KBM-7 (cell line): Measurements from ENCODE around the gene KRT85.
A peak's percentile ranks its signal among the peaks of the same experiment; 100 is the strongest.

Experiments used
- DNase-seq: peaks from one replicate; pipeline ENCODE4 v3.0.0-alpha.2; 2015
- in situ Hi-C: fragments of 300-500 bp; cut with MboI; formaldehyde crosslinking; loops from 2 replicates; pipeline ENCODE4 v1.14.3; 2020; ENCODE audit warnings: low sequenced_read_pairs, low pct_unique_long_range_greater_than_20kb, mixed read lengths

KRT85 gene

DNA sequence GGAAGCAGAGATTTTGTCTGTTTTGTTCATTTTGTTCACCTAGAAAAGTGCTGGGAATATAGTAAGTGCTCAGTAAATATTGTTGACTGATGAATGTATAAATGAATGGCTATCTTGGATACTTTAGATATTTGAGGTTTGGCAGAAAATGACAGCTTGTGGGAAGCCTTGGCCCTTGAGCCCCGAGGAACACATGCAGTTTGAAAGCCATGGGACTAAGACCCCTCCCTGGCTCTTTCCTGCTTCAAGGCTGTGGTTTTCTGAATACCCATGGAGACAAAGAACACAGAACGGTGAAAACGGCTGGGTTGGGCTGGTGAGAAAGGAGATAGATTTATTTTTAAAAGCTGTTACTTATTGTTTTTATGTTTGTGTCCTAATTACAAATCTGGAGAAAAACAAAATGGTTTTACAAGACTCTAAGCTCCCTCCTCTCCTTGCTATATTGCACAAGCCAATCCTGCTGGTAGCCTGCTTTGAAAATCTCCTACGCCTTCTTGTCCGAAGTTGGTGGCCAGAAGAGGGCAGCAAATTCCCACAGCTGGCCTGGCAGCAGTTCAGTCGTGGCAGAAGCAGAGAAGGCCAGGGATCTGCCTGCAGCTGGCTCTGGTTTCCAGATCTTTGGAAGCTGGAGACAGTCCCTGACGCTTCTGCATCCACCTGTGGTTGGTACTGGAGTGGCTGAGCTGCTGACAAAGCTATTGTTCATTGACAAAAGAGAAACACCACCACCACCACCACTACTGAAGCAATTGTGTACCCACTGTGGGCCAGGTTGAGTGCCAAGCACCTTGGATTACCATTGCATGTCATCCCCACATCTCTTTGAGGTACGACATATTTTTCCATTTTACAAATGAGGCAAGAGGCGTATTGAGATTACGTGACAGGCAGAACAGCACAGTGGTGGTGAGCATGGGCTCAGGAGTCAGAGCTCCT is 5.2 kb upstream of the KRT85 start:
- in situ Hi-C loops: loop anchor here (10.0 kb wide), 1 partner anchor 502 kb away; no protein-coding TSS in a partner anchor

DNA sequence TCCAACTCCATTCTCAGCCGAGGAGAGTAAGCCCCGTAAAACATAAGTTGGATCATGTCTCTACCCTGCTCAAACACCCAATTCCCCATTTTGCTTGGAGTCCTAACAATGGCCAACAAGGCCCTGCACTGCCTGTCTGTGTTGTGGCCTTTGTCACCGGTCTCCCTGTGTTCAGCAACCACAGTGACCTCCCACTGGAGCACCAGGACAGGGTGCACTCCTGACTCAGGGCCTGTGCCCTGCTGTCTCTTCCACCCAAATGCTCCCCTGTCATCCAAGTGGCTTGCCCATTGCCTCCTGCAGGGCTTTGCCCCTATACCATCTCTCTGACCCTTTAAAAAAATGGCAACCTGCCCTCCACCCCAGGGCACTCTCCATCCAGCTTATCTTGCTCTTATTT is 4.4 kb upstream of the KRT85 start:
- no peak for DNase-seq
- in situ Hi-C loops: loop anchor here (10.0 kb wide), 1 partner anchor 503 kb away; no protein-coding TSS in a partner anchor

More for the DNA sequence above, 5.2 kb upstream of the KRT85 start:
- DNase-seq: peak; percentile 72

DNA sequence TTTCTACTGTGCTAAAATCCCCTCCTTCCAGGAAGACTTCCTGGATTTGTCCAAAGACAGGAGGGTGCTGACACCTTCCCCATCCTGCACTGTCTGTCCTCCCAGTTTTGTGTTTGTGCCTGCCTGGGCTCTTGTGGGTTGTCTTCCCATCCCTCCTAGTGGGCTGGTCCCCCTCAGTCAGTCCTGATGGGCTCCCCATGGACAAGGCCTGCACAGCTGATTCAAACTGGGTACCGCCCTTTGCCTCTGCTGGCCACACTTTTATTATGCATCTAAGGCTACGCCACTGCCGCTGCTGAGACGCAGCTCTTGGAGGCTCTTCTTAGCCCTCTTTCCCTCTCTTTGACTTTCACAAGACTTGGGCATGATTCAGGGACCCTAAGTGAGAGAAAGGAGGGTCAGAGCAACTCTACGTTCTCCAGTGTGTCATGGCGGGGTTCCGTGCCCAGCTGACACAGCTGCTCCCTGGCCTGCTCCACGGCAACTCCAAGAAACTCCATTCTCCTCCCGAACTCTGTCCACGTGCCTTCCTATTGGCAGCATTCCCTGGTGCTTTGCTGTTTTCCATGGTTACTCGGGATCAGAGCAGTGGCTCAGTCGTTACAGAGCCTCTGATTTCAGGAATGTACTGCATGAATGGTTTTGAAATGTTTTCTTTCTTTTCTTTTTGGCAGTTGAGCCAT is 3.8 kb upstream of the KRT85 start:
- no peak for DNase-seq

DNA sequence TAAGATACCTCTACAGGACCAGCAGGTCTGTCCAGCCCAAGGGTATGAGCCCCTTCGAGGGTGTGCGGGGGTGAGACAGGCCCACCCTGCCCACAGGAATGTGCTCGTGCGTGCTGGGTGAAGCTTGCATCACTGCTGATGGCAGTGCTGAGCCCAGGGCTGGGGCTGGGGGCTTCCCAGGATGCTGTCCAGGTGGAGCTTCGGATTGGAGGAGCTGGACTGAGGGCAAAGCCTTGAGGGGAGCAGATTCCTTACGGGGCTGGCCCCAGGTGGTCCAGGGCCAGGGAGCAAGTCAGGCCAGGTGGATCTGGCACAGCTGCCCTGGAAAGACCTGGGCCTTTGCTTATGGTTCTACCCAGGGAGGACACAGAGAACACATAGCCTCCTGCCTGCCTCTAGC is 2.5 kb upstream of the KRT85 start:
- in situ Hi-C loops: loop anchor here (10.0 kb wide), 1 partner anchor 505 kb away; no protein-coding TSS in a partner anchor

More for the DNA sequence above, 3.8 kb upstream of the KRT85 start:
- in situ Hi-C loops: loop anchor here (10.0 kb wide), 1 partner anchor 504 kb away; no protein-coding TSS in a partner anchor

DNA sequence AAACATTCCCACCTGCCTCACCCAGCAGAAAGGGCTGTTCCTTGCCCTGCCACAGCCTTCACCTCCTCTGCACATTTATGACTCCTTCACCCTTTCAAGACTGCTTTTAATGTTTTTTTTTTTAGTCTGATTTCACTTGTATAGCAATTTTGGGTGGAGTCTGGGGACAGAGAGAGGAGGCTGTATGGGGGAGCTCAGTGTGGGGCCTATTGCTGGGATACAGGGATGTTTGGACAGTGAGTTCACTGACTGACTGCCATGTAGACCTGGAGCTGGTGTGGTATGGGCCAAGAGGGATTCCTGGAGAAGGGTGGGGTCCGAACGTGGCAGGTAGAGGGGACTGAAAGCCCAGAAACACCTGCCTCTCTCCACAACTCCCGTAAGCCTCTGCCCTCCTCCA is 1.9 kb upstream of the KRT85 start:
- no peak for DNase-seq
- in situ Hi-C loops: no loop called here

More for the DNA sequence above, 2.5 kb upstream of the KRT85 start:
- DNase-seq: no peak

- DNase-seq: no peak
- in situ Hi-C loops: no loop called here
Observed at GRCh38 chr12:52368508-52368907, 1.2 kb upstream of the KRT85 start.

DNA sequence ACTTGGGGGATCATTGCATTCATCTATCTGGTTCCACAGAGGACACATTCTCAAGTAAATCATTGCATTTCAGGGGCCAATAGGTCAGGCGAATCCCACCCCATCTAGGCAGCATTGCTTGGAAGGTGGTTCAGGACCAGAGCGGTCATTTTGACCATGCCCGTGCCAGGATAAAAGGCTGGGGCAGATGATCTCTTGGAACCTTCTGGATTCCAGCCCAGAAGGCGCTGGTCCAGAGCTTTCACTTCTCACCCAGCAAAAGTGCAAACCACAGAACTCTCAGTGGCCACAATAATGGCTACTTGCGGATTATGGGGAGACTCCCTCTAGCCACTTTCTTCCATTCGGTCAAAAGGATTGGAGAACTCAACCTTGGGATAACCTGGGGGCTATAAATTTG is 595 bp upstream of the KRT85 start:
- DNase-seq: no peak
- in situ Hi-C loops: no loop called here

DNA sequence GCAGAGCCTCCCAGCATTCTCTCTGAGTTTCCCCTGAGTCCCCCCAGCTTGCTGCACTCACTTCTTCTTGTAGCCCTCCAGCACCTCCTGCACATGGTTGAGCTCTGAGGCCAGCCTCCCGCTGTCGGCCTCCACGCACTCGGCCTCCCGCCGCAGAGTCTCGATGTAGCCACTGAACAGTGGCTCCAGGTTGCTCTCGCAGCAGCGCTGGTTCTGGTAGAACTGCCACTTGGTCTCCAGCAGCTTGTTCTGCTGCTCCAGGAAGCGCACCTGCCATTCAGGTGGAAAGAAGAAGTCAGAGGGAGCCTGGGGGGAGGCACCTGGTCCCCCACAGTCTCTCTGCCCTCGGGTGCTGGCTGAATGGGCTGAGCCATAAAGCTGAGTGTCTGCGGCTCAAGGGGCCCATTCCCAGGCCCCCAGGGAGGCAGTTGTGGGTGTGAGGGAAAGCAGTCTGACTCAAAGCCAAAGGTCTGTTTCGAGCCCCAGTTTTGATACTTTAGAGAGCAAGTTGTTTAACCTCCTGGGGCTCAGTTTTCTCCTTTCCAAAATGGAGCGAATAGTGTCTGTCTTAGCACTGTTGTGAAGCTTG is 2.3 kb downstream of the KRT85 start:
- DNase-seq: no peak
- in situ Hi-C loops: no loop called here

DNA sequence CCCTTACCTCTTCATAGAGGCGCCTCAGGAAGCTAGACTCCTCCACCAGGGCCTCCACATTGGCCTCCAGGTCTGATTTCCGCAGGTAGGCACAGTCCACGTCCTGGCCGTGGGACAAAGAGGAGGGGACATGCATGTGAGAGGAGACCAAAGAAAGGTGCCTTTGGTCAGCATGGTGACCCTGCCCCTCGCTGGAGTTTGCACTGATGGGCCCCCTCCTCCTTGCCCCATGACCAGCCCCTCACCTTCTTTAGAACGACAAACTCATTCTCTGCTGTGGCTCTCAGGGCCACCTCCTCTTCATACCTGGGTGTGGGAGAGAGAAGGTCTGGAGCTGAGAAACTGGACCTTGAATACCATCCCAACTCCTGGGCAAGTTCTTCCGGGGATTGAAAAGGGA is 3.2 kb downstream of the KRT85 start:
- DNase-seq: no peak
- in situ Hi-C loops: no loop called here

- no peak for DNase-seq
- in situ Hi-C loops: no loop called here
Observed at GRCh38 chr12:52363111-52363679, 4.1 kb downstream of the KRT85 start.

DNA sequence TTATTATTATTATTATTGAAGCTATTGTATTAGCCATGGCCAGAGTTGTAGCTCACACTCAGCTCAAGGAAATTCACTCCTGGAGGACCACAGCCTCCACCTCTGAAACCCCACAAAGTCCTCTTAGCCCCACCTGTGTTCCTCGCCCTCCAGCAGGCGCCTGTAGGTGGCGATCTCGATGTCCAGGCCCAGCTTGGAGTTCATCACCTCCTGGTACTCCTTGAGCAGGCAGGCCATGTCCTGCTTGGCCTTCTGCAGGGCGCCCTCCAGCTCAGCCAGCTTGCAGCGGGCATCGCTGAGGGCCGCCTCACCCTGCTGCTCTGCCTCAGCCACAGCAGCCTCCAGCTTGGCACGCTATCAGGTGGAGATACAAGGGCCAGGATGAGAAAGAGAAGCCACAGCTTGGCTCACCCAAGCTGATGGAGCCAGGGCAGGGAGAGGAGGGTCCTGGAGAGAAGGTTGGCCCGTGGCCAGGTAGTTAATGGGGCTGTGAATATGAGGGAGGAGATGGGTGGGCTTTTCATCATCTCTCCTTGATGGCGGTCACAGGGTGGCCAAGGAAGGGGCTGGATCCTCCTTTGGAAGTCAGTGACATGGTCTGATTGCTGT is 5.1 kb downstream of the KRT85 start:
- in situ Hi-C loops: no loop called here
- peak; percentile 7 for DNase-seq

DNA sequence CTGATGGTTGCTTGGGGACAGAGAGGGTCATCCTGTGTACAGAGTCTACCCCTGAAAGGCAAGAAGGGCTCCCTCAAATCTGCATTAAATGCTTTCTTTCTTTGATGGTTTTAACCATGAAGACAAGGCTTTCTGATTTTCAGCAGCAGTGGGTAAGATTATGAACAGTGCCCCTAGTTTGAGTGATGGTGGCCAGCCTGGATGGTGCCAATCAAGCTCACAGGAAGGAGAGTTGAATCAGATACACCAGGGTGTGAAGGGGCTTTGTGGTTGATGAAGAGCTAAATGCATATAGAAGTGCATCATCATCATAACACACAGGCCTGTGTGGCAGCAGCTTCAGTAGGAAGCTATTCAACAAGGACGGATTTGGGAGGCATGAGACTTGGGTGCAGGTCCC is 5.7 kb downstream of the KRT85 start:
- no peak for DNase-seq
- in situ Hi-C loops: no loop called here

DNA sequence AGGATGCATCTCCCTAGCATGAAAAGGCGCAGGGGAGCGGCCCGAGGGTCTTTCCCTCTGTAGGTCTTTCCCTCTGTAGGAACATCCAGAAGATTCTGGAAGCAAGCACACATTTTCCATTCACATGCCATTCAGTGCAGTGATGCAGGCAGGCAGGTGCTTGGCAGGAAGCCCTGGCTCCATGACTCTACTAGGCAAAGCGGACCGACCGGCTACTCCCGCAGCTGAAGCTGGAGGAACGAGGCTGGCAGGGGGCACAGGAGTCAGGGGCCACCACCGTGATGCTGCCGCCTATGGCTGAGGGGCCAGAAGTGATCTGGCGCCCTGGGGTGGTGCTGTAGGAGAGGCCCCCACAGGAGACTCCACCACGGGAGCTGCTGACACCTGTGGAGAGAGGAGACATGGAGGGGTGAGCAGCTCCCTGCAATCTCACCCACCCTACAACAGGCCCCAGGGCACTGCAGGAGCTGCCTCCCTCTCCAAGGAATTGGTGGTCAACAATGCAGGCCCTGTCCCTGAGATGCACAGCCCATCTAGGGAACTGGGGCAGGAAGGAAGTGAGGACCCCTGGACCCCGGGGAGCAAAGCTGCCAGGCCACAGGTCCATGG is 6.5 kb downstream of the KRT85 start:
- in situ Hi-C loops: no loop called here
- no peak for DNase-seq

GRCh38 chr12:52360106-52360662 is 7.1 kb downstream of the KRT85 start:
- DNase-seq: no peak

GRCh38 chr12:52359621-52360061 is 7.6 kb downstream of the KRT85 start:
- in situ Hi-C loops: no loop called here
- no peak for DNase-seq

More at GRCh38 chr12:52360106-52360662, 7.1 kb downstream of the KRT85 start:
- in situ Hi-C loops: no loop called here

GRCh38 chr12:52358575-52359350 is 8.5 kb downstream of the KRT85 start:
- in situ Hi-C loops: no loop called here
- no peak for DNase-seq

DNA sequence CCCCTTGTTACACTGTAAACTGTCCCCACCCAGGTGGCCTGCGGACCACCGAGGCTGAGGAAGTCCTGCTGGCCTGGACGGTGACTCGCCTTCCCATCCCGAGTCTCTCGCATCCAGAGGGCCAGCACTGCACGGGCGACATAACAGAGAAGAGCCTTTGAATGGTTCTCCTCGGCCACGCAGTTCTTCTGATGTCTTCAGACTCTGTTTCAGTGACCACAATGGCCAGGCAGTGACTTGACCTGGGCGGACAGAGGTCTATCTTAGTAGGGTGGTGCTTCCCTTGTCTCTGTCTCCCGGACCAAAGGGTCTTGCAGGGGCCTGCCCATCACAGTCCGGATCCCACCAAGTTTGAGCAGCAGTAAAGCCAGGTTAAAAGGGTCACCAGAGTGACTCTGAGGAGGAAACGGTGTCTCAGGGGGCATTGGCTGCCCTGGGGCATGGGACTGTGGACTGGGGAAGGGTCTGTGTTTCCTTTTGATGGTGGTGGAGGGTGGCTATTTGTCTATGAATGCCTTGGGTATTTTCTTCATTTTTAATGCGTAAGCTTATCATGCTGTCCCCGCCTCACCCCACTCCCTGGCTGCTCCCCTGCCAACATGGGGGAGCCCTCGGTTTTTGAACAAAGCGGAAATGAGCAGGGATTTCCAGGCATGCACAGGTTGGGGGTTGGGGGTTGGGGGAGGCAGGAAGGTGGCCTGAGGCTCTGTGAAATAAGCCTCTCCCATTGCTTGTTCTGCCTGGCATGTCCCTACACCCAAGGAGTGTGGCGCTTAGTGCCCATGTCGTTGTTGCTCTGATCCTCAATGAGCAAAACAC is 10.3 kb downstream of the KRT85 start:
- DNase-seq: no peak
- in situ Hi-C loops: no loop called here
